Measurements from ENCODE around the gene FBXO40.

FBXO40 gene

DNA sequence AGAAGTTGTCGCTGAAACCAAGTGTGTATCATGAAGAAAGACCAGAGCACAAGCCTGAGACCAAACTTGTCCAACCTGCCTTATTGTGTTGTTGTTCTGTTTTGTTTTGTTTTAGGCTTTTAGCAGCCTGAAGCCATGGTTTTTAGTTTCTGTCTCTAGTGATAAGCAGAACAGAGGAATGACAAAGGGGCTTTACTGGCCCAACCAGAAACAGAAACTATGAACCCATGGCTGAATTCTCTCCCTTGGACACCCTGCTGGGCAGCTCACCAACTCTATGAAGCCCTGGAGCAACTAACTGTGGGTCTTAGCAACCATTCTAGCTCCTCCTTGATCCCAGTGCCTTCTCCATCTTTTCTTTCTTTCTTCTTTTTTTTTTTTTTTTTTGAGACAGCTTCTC is 37.2 kb downstream of the FBXO40 start:
- Histone ChIP-seq H3K9me3 (ENCODE audit: control extremely low read depth in 1 of 5, control insufficient read depth in 4 of 5, insufficient read depth in 2 of 5, low read depth in 1 of 5, low read length in 4 of 5) (no peaks in the 10 kb centered on the region), H3K36me3 (ENCODE audit: control insufficient read depth in 4 of 4, insufficient read depth in 4 of 4, low read length in 3 of 4) (peaks cover 4 to 48% (median 31%) of the 10 kb centered on the region in 4 experiments), H3K27ac (ENCODE audit: insufficient read depth in 1 of 2, low read depth in 1 of 2, low read length in 2 of 2, poor library complexity in 1 of 2, severe bottlenecking in 2 of 2) (no peak overlapping the region), H3K27me3 (replicated peaks in 2 of 5; ENCODE audit: control insufficient read depth in 4 of 5, insufficient read depth in 5 of 5, low read length in 4 of 5) (no peaks in the 10 kb centered on the region), H3K4me3 (ENCODE audit: control insufficient read depth in 1 of 7, extremely low read depth in 1 of 7, insufficient read depth in 4 of 7, low read depth in 2 of 7, low read length in 6 of 7) (no peak overlapping the region), H3K4me1 (ENCODE audit: control extremely low read depth in 1 of 4, control insufficient read depth in 4 of 4, insufficient read depth in 4 of 4, low read length in 3 of 4) (no peaks in the 10 kb centered on the region)
- POLR2A ChIA-PET: no interaction called here
- no peak for DNase-seq
- WGBS (ENCODE audit: insufficient coverage): 100% methylated on average over 1 of the region's 1 CpG
- CTCF ChIA-PET: no interaction called here

DNA sequence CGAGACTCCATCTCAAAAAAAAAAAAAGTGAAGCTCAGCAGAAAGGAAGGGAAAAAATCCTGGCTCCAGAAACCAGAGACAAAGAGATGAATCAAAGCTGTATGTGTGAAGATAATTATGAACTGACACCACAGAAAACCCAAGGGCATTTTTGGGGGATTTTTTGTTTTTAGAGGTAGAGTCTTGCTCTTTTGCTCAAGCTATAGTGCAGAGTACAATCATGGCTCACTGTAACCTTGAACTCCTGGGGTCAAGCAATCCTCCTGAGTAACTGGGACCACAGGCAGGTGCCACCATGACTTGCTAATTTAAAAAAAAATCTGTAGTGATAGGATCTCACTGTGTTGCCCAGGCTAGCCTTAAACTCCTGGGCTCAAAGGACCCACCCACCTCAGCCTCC is 44.7 kb downstream of the FBXO40 start:
- Histone ChIP-seq H3K27ac (ENCODE audit: insufficient read depth in 1 of 2, low read depth in 1 of 2, low read length in 2 of 2, poor library complexity in 1 of 2, severe bottlenecking in 2 of 2) (no peak overlapping the region), H3K9me3 (ENCODE audit: control extremely low read depth in 1 of 5, control insufficient read depth in 4 of 5, insufficient read depth in 2 of 5, low read depth in 1 of 5, low read length in 4 of 5) (no peaks in the 10 kb centered on the region), H3K4me1 (ENCODE audit: control extremely low read depth in 1 of 4, control insufficient read depth in 4 of 4, insufficient read depth in 4 of 4, low read length in 3 of 4) (no peaks in the 10 kb centered on the region), H3K36me3 (ENCODE audit: control insufficient read depth in 4 of 4, insufficient read depth in 4 of 4, low read length in 3 of 4) (peaks cover 15 to 86% (median 58%) of the 10 kb centered on the region in 4 experiments), H3K27me3 (replicated peaks in 2 of 5; ENCODE audit: control insufficient read depth in 4 of 5, insufficient read depth in 5 of 5, low read length in 4 of 5) (no peaks in the 10 kb centered on the region), H3K4me3 (ENCODE audit: control insufficient read depth in 1 of 7, extremely low read depth in 1 of 7, insufficient read depth in 4 of 7, low read depth in 2 of 7, low read length in 6 of 7) (no peak overlapping the region)
- DNase-seq: no peak
- ChIA-PET CTCF (no interaction called here), POLR2A (interaction anchor here (0.7 kb wide), 1 partner anchor 319 kb away, joined by 3 read pairs; no protein-coding TSS in a partner anchor)
- WGBS (ENCODE audit: insufficient coverage): 100% methylated on average over 1 of the region's 1 CpG

DNA sequence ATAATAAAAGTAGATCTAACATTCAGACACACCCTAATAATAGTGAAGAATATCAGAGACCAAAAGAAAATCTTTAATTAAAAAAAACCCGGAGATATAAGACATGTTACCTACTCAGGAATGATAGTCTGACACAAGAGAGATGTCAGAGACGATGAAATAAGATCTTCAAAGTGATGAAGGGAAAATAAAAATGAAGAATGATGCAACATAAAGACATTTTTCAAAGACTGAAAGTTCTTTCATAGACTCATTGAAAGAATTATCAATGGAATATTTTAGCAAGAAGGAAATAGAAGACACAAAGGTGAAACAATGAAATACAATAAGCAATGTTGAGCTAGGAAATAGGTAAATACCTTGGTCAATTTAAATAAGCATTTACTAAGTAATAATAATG is 47.9 kb downstream of the FBXO40 start:
- ChIA-PET CTCF (interaction anchor here (1.6 kb wide), 1 partner anchor 31 kb away, joined by 4 read pairs; no protein-coding TSS in a partner anchor), POLR2A (no interaction called here)
- no peaks in the 10 kb centered on the region for H3K27me3 ChIP-seq (replicated peaks in 2 of 5; ENCODE audit: control insufficient read depth in 4 of 5, insufficient read depth in 5 of 5, low read length in 4 of 5)
- H3K9me3 ChIP-seq (ENCODE audit: control extremely low read depth in 1 of 5, control insufficient read depth in 4 of 5, insufficient read depth in 2 of 5, low read depth in 1 of 5, low read length in 4 of 5): no peaks in the 10 kb centered on the region
- H3K4me1 ChIP-seq (ENCODE audit: control extremely low read depth in 1 of 4, control insufficient read depth in 4 of 4, insufficient read depth in 4 of 4, low read length in 3 of 4): no peaks in the 10 kb centered on the region
- H3K27ac ChIP-seq (ENCODE audit: insufficient read depth in 1 of 2, low read depth in 1 of 2, low read length in 2 of 2, poor library complexity in 1 of 2, severe bottlenecking in 2 of 2): no peak overlapping the region
- no CpG with 5 or more reads among the region's 2 CpGs for WGBS (ENCODE audit: insufficient coverage)
- no peak for DNase-seq
- no peak overlapping the region for H3K4me3 ChIP-seq (ENCODE audit: control insufficient read depth in 1 of 7, extremely low read depth in 1 of 7, insufficient read depth in 4 of 7, low read depth in 2 of 7, low read length in 6 of 7)
- peaks cover 19 to 80% (median 53%) of the 10 kb centered on the region in 4 experiments for H3K36me3 ChIP-seq (ENCODE audit: control insufficient read depth in 4 of 4, insufficient read depth in 4 of 4, low read length in 3 of 4)

DNA sequence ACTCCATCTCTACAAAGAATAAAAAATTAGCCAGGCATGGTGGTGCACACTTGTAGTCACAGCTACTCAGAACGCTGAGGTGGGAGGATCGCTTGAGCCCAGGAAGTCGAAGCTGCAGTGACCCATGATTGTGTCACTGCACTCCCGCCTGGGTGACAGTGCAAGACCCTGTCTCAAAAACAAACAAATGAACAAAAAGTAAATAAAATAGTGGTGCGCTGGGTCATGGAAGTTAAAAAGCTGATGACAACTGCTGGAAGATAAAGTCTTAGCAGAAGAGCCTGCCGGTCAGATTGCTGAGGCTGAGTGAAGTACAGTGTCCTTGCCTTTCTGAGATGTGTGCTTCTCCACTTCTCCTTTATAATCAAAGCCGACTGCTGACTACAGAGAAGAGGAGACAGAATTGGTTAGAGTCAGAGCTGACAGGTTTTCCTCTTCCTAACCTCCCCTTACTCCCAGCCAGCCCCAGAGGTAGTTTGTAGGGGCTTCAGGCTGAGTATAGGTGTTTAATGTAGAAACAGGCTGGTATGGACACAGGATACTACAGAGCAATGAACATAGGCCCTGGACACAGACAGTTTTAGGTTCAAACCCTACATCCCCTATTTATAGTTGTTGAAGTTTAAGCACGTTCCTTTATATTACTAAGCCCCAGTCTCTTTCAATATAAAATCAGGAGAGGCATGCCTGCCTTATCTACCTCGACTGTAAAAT is 49.6 kb downstream of the FBXO40 start:
- POLR2A ChIA-PET: no interaction called here
- CTCF ChIA-PET: interaction anchor here (1.2 kb wide), 1 partner anchor 37 kb away, joined by 3 read pairs; no protein-coding TSS in a partner anchor

DNA sequence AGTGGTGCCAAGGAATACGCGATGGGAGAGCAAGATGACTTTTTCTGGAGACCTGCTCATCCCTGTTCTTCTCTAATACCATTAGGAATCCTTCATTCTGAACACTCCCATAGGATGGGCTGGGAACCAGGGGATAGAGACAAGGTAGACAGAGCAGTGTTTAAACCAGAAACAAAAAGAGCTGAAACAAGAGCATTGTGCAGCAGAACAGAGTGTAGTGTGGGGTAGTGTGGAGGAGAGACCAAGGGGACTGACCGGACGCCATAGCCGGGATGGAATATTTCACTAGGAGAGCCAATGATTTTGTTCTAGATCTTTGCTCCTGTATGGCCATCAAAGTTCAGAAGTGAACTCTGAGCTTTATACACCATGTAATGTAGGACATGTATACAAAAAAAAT is 51.9 kb downstream of the FBXO40 start:
- no peak for DNase-seq
- no peaks in the 10 kb centered on the region for H3K4me1 ChIP-seq (ENCODE audit: control extremely low read depth in 1 of 4, control insufficient read depth in 4 of 4, insufficient read depth in 4 of 4, low read length in 3 of 4)
- H3K36me3 ChIP-seq (ENCODE audit: control insufficient read depth in 4 of 4, insufficient read depth in 4 of 4, low read length in 3 of 4): peaks cover 18 to 58% (median 46%) of the 10 kb centered on the region in 4 experiments
- POLR2A ChIA-PET: no interaction called here
- WGBS (ENCODE audit: insufficient coverage): no CpG with 5 or more reads among the region's 5 CpGs
- H3K4me3 ChIP-seq (ENCODE audit: control insufficient read depth in 1 of 7, extremely low read depth in 1 of 7, insufficient read depth in 4 of 7, low read depth in 2 of 7, low read length in 6 of 7): no peak overlapping the region
- no peak overlapping the region for H3K27ac ChIP-seq (ENCODE audit: insufficient read depth in 1 of 2, low read depth in 1 of 2, low read length in 2 of 2, poor library complexity in 1 of 2, severe bottlenecking in 2 of 2)
- no peaks in the 10 kb centered on the region for H3K9me3 ChIP-seq (ENCODE audit: control extremely low read depth in 1 of 5, control insufficient read depth in 4 of 5, insufficient read depth in 2 of 5, low read depth in 1 of 5, low read length in 4 of 5)
- CTCF ChIA-PET: no interaction called here
- no peaks in the 10 kb centered on the region for H3K27me3 ChIP-seq (replicated peaks in 2 of 5; ENCODE audit: control insufficient read depth in 4 of 5, insufficient read depth in 5 of 5, low read length in 4 of 5)

More for the DNA sequence above, 49.6 kb downstream of the FBXO40 start:
- no peak overlapping the region for H3K4me3 ChIP-seq (ENCODE audit: control insufficient read depth in 1 of 7, extremely low read depth in 1 of 7, insufficient read depth in 4 of 7, low read depth in 2 of 7, low read length in 6 of 7)
- no peaks in the 10 kb centered on the region for H3K27me3 ChIP-seq (replicated peaks in 2 of 5; ENCODE audit: control insufficient read depth in 4 of 5, insufficient read depth in 5 of 5, low read length in 4 of 5)
- WGBS (ENCODE audit: insufficient coverage): 100% methylated on average over 4 of the region's 9 CpGs
- H3K4me1 ChIP-seq (ENCODE audit: control extremely low read depth in 1 of 4, control insufficient read depth in 4 of 4, insufficient read depth in 4 of 4, low read length in 3 of 4): no peaks in the 10 kb centered on the region
- H3K9me3 ChIP-seq (ENCODE audit: control extremely low read depth in 1 of 5, control insufficient read depth in 4 of 5, insufficient read depth in 2 of 5, low read depth in 1 of 5, low read length in 4 of 5): no peaks in the 10 kb centered on the region
- no peak for DNase-seq
- H3K27ac ChIP-seq (ENCODE audit: insufficient read depth in 1 of 2, low read depth in 1 of 2, low read length in 2 of 2, poor library complexity in 1 of 2, severe bottlenecking in 2 of 2): no peak overlapping the region
- H3K36me3 ChIP-seq (ENCODE audit: control insufficient read depth in 4 of 4, insufficient read depth in 4 of 4, low read length in 3 of 4): peaks cover 17 to 69% (median 46%) of the 10 kb centered on the region in 4 experiments

GRCh38 chr3:121648219-121648958 is 55.2 kb downstream of the FBXO40 start:
- Histone ChIP-seq H3K27ac (ENCODE audit: insufficient read depth in 1 of 2, low read depth in 1 of 2, low read length in 2 of 2, poor library complexity in 1 of 2, severe bottlenecking in 2 of 2) (no peak overlapping the region), H3K27me3 (replicated peaks in 2 of 5; ENCODE audit: control insufficient read depth in 4 of 5, insufficient read depth in 5 of 5, low read length in 4 of 5) (no peaks in the 10 kb centered on the region), H3K4me3 (ENCODE audit: control insufficient read depth in 1 of 7, extremely low read depth in 1 of 7, insufficient read depth in 4 of 7, low read depth in 2 of 7, low read length in 6 of 7) (no peak overlapping the region), H3K36me3 (ENCODE audit: control insufficient read depth in 4 of 4, insufficient read depth in 4 of 4, low read length in 3 of 4) (peaks cover 32 to 65% (median 50%) of the 10 kb centered on the region in 4 experiments), H3K9me3 (ENCODE audit: control extremely low read depth in 1 of 5, control insufficient read depth in 4 of 5, insufficient read depth in 2 of 5, low read depth in 1 of 5, low read length in 4 of 5) (peaks cover 0 to 8% (median 0%) of the 10 kb centered on the region in 5 experiments), H3K4me1 (ENCODE audit: control extremely low read depth in 1 of 4, control insufficient read depth in 4 of 4, insufficient read depth in 4 of 4, low read length in 3 of 4) (no peaks in the 10 kb centered on the region)
- DNase-seq: no peak
- POLR2A ChIA-PET: no interaction called here
- CTCF ChIA-PET: no interaction called here
- WGBS (ENCODE audit: insufficient coverage): 96% methylated on average over 4 of the region's 6 CpGs

- Histone ChIP-seq H3K27me3 (replicated peaks in 2 of 5; ENCODE audit: control insufficient read depth in 4 of 5, insufficient read depth in 5 of 5, low read length in 4 of 5) (no peaks in the 10 kb centered on the region), H3K9me3 (ENCODE audit: control extremely low read depth in 1 of 5, control insufficient read depth in 4 of 5, insufficient read depth in 2 of 5, low read depth in 1 of 5, low read length in 4 of 5) (peaks cover 0 to 8% (median 0%) of the 10 kb centered on the region in 5 experiments), H3K27ac (ENCODE audit: insufficient read depth in 1 of 2, low read depth in 1 of 2, low read length in 2 of 2, poor library complexity in 1 of 2, severe bottlenecking in 2 of 2) (no peak overlapping the region), H3K4me1 (ENCODE audit: control extremely low read depth in 1 of 4, control insufficient read depth in 4 of 4, insufficient read depth in 4 of 4, low read length in 3 of 4) (peaks cover 0 to 3% (median 2%) of the 10 kb centered on the region in 4 experiments), H3K36me3 (ENCODE audit: control insufficient read depth in 4 of 4, insufficient read depth in 4 of 4, low read length in 3 of 4) (peaks cover 32 to 65% (median 49%) of the 10 kb centered on the region in 4 experiments), H3K4me3 (ENCODE audit: control insufficient read depth in 1 of 7, extremely low read depth in 1 of 7, insufficient read depth in 4 of 7, low read depth in 2 of 7, low read length in 6 of 7) (no peak overlapping the region)
- no peak for DNase-seq
- ChIA-PET POLR2A (no interaction called here), CTCF (interaction anchor here (1.0 kb wide), 1 partner anchor 9 kb away, joined by 3 read pairs; no protein-coding TSS in a partner anchor)
Observed at GRCh38 chr3:121649645-121650044, 56.5 kb downstream of the FBXO40 start.
